Upper lobe of right lung (tissue), 1 donor: ENCODE measurements around the gene CDH4. TPM values are rescaled to one million over a fixed set of nuclear protein-coding genes. Genes with fewer than 3 reads are reported as not detected.
A peak's percentile ranks its signal among the peaks of the same experiment; 100 is the strongest.

Source experiments
- ATAC-seq: fragments of 200-7000 bp; cut with Tn5 transposase; one replicate; pipeline ENCODE4 v1.9.1; 2020; ENCODE audit warnings: mild to moderate bottlenecking, moderate library complexity
- DNase-seq: peaks from one replicate; pipeline ENCODE4 v3.0.0-alpha.2; 2020
- H3K27ac ChIP-seq: fragments of 200-600 bp; one replicate; pipeline ENCODE4 v1.8.0; 2022
- H3K27me3 ChIP-seq: fragments of 200-600 bp; one replicate; pipeline ENCODE4 v1.8.0; 2022; ENCODE audit warnings: mild to moderate bottlenecking
- H3K36me3 ChIP-seq: fragments of 200-600 bp; one replicate; pipeline ENCODE4 v1.8.0; 2022
- H3K4me1 ChIP-seq: fragments of 200-600 bp; one replicate; pipeline ENCODE4 v1.8.0; 2022
- H3K4me3 ChIP-seq: fragments of 200-600 bp; one replicate; pipeline ENCODE4 v1.8.0; 2022; ENCODE audit warnings: mild to moderate bottlenecking
- H3K9me3 ChIP-seq: fragments of 200-600 bp; one replicate; pipeline ENCODE4 v1.8.0; 2022
- CTCF ChIP-seq: fragments of 200-600 bp; IDR thresholded peaks from one replicate; pipeline ENCODE4 v1.8.0; 2022; ENCODE audit warnings: antibody characterized with exemption
- intact Hi-C: fragments of 100-400 bp; cut with DNase I; formaldehyde crosslinking; loops from one replicate; pipeline ENCODE4 v1.11.0; 2022
- total RNA-seq: library from RNA; stranded (reverse); fragmentation: NEBNext Ultra II Directional; extraction: Animal tissue kit (Norgen Biotek cat#: 25700); gene quantifications from one replicate; pipeline ENCODE4 v1.2.1, GENCODE V29; 2021
- donor health status: DM: no; HTN: yes; CAD: no; lungs with severe emphysema.

Gene CDH4
- total RNA-seq, 1 donor from 2014 or later, result 0.23 TPM

- Histone ChIP-seq H3K4me1 (no peaks in the 10 kb centered on the region), H3K9me3 (no peaks in the 10 kb centered on the region), H3K4me3 (no peak overlapping the region), H3K27me3 (peaks cover 34% of the 10 kb centered on the region), H3K36me3 (no peaks in the 10 kb centered on the region), H3K27ac (no peak overlapping the region)
- DNase-seq (no peak), ATAC-seq (no peak)
- intact Hi-C loops, result no loop called here
- no peak for TF ChIP-seq CTCF
Observed at GRCh38 chr20:61435184-61435822, 183.2 kb downstream of the CDH4 start.

- H3K36me3 ChIP-seq, result no peaks in the 10 kb centered on the region
- intact Hi-C loops, result no loop called here
- H3K4me3 ChIP-seq, result no peak overlapping the region
- no peak overlapping the region for H3K27ac ChIP-seq
- peaks cover 34% of the 10 kb centered on the region for H3K27me3 ChIP-seq
- DNase-seq (peak; percentile 41), ATAC-seq (no peak)
- H3K4me1 ChIP-seq, result no peaks in the 10 kb centered on the region
- no peak for TF ChIP-seq CTCF
- no peaks in the 10 kb centered on the region for H3K9me3 ChIP-seq
Observed at GRCh38 chr20:61435823-61436220, 183.8 kb downstream of the CDH4 start.

GRCh38 chr20:61436283-61436666 is 184.2 kb downstream of the CDH4 start:
- ATAC-seq (no peak), DNase-seq (peak; percentile 19)
- H3K27ac ChIP-seq, result no peak overlapping the region

GRCh38 chr20:61436667-61437279 is 184.7 kb downstream of the CDH4 start:
- no peak for TF ChIP-seq CTCF
- DNase-seq (peak; percentile 22), ATAC-seq (no peak)
- no peaks in the 10 kb centered on the region for H3K9me3 ChIP-seq
- no peaks in the 10 kb centered on the region for H3K36me3 ChIP-seq
- H3K4me3 ChIP-seq, result no peak overlapping the region
- H3K4me1 ChIP-seq, result no peaks in the 10 kb centered on the region
- intact Hi-C loops, result no loop called here
- peaks cover 34% of the 10 kb centered on the region for H3K27me3 ChIP-seq
- no peak overlapping the region for H3K27ac ChIP-seq

More at GRCh38 chr20:61436283-61436666, 184.2 kb downstream of the CDH4 start:
- TF ChIP-seq CTCF, result no peak
- H3K27me3 ChIP-seq, result peaks cover 34% of the 10 kb centered on the region
- no peak overlapping the region for H3K4me3 ChIP-seq
- no peaks in the 10 kb centered on the region for H3K9me3 ChIP-seq
- no peaks in the 10 kb centered on the region for H3K36me3 ChIP-seq
- intact Hi-C loops, result no loop called here
- H3K4me1 ChIP-seq, result no peaks in the 10 kb centered on the region

GRCh38 chr20:61437280-61438206 is 185.5 kb downstream of the CDH4 start:
- no peak for ATAC-seq
- intact Hi-C loops, result no loop called here

More at GRCh38 chr20:61437280-61438206, 185.5 kb downstream of the CDH4 start:
- Histone ChIP-seq H3K36me3 (no peaks in the 10 kb centered on the region), H3K9me3 (no peaks in the 10 kb centered on the region), H3K27me3 (peaks cover 34% of the 10 kb centered on the region), H3K4me1 (no peaks in the 10 kb centered on the region), H3K4me3 (no peak overlapping the region), H3K27ac (no peak overlapping the region)
- no peak for TF ChIP-seq CTCF
- no peak for DNase-seq
